Stomach (tissue), 9 donors: ENCODE results near the gene KDM4B. TPM values are rescaled to one million over a fixed set of nuclear protein-coding genes. Genes with fewer than 3 reads are reported as not detected.

Experiments used
- DNase-seq, 2 donors: peaks; one replicate each; pipeline versions ENCODE4 v3.0.0 to v3.0.0-alpha.2; 2013 to 2019
- H3K27ac ChIP-seq, 5 donors: fragments of 200-600 bp in 4 of 5; sonication (generic) in 4 of 5; one replicate each; pipeline ENCODE4 v1.5.1; 2013 to 2019; ENCODE audit warnings: mild to moderate bottlenecking in 1 of 5, moderate library complexity in 1 of 5
- H3K27me3 ChIP-seq, 3 donors: fragments of 200-600 bp; sonication (generic); one replicate each; pipeline ENCODE4 v1.5.1; 2017 to 2019; ENCODE audit warnings: mixed run types in 1 of 3
- H3K36me3 ChIP-seq, 4 donors: fragments of 200-600 bp; sonication (generic); 1 replicate in 3 of 4; 2 replicates in 1 of 4; pipeline ENCODE4 v1.5.1; 2016 to 2019
- H3K4me1 ChIP-seq, 4 donors: fragments of 200-600 bp; sonication (generic); one replicate each; pipeline ENCODE4 v1.5.1; 2016 to 2019
- H3K4me3 ChIP-seq, 4 donors: fragments of 200-600 bp; sonication (generic) in 3 of 4; one replicate each; pipeline ENCODE4 v1.5.1; 2016 to 2019; ENCODE audit warnings: mild to moderate bottlenecking in 1 of 4
- H3K9me3 ChIP-seq, 4 donors: fragments of 200-600 bp; sonication (generic); one replicate each; pipeline ENCODE4 v1.5.1; 2016 to 2019
- CTCF ChIP-seq, 7 experiments: fragments of 450-650 bp in 4 of 7; fragments of 200-600 bp in 3 of 7; sonication (generic) in 3 of 7; IDR thresholded peaks; one replicate each; pipeline ENCODE4 v1.5.1; 2016 to 2019; ENCODE audit warnings: antibody characterized with exemption in 7 of 7, control low read depth in 2 of 7, mild to moderate bottlenecking in 1 of 7
- EP300 ChIP-seq: sonication (generic); formaldehyde crosslinking; IDR thresholded peaks from one replicate; pipeline ENCODE4 v1.6.1; 2017; ENCODE audit warnings: antibody characterized with exemption
- POLR2A ChIP-seq, 4 donors: fragments of 450-650 bp; IDR thresholded peaks; one replicate each; pipeline ENCODE4 v1.6.1; 2016; ENCODE audit warnings: antibody characterized with exemption in 4 of 4, control low read depth in 2 of 4, mild to moderate bottlenecking in 1 of 4, moderate library complexity in 1 of 4
- POLR2AphosphoS5 ChIP-seq, 3 donors: sonication (generic); formaldehyde crosslinking; IDR thresholded peaks; one replicate each; pipeline ENCODE4 v1.6.1; 2016; ENCODE audit warnings: antibody characterized with exemption in 3 of 3
- WGBS, 5 donors: extraction: QIAGEN DNeasy Blood & Tissue Kit in 3 of 5; methylation state at CpG; one replicate each; pipeline versions ENCODE4 v1.1.5 to v1.1.7; 2013 to 2018; 5-methylcytosine and 5-hydroxymethylcytosine counted together
- intact Hi-C: fragments of 100-400 bp; cut with DNase I; formaldehyde crosslinking; loops from one replicate; pipeline ENCODE4 v1.15.1; 2023; ENCODE audit warnings: low total_unique reads
- polyA plus RNA-seq, 3 donors: library from polyadenylated mRNA; stranded (reverse); fragments of 200-250 nt; gene quantifications; one replicate each; pipeline ENCODE4 v1.2.3, GENCODE V29; 2013
- total RNA-seq, 5 donors: library from RNA; depleted of rRNA; stranded (reverse); fragments of >200 nt; gene quantifications; one replicate each; pipeline versions ENCODE4 v1.1.0 to v1.2.3, GENCODE V29; 2014 to 2016
- donor health status: healthy with polysubstance abuse.
- donor health status: Bipolar disorder and iron deficiency.
- donor health status: healthy.

The KDM4B gene
- total and polyA plus RNA-seq, 8 donors: 5.2 to 202 (median 29.4) TPM

GRCh38 chr19:5106971-5107370 is 138.1 kb downstream of the KDM4B start:
- 88 to 96% (median 94%) methylated on average over 14 to 19 of the region's 19 CpGs for WGBS, 5 donors
- no peak overlapping the region for H3K4me3 ChIP-seq
- peaks cover 13 to 74% (median 65%) of the 10 kb centered on the region in 4 donors for H3K36me3 ChIP-seq
- H3K9me3 ChIP-seq: no peaks in the 10 kb centered on the region
- H3K27me3 ChIP-seq: no peaks in the 10 kb centered on the region
- DNase-seq: no peak
- H3K27ac ChIP-seq: no peak overlapping the region
- intact Hi-C loops: no loop called here
- TF ChIP-seq POLR2AphosphoS5 (IDR thresholded peaks at IDR 0.05): no peak
- TF ChIP-seq EP300: no peak
- no peak for TF ChIP-seq CTCF (IDR thresholded peaks at IDR 0.05)
- no peak for TF ChIP-seq POLR2A (IDR thresholded peaks at IDR 0.05)
- peaks cover 13 to 35% (median 21%) of the 10 kb centered on the region in 4 donors for H3K4me1 ChIP-seq

- H3K9me3 ChIP-seq: no peaks in the 10 kb centered on the region
- no peak for TF ChIP-seq CTCF (IDR thresholded peaks at IDR 0.05)
- TF ChIP-seq POLR2A (IDR thresholded peaks at IDR 0.05): no peak
- TF ChIP-seq POLR2AphosphoS5 (IDR thresholded peaks at IDR 0.05): no peak
- no peak for TF ChIP-seq EP300
- peaks cover 13 to 29% (median 17%) of the 10 kb centered on the region in 4 donors for H3K4me1 ChIP-seq
- no peak overlapping the region for H3K4me3 ChIP-seq
- 78 to 90% (median 86%) methylated on average over 15 to 21 of the region's 21 CpGs for WGBS, 5 donors
- intact Hi-C loops: no loop called here
- no peak for DNase-seq
- no peak overlapping the region for H3K27ac ChIP-seq
- no peaks in the 10 kb centered on the region for H3K27me3 ChIP-seq
- peaks cover 19 to 80% (median 72%) of the 10 kb centered on the region in 4 donors for H3K36me3 ChIP-seq
Observed at GRCh38 chr19:5107432-5108122, 138.7 kb downstream of the KDM4B start.

- peaks cover 25 to 86% (median 77%) of the 10 kb centered on the region in 4 donors for H3K36me3 ChIP-seq
- 89 to 92% (median 91%) methylated on average over 11 to 12 of the region's 12 CpGs for WGBS, 5 donors
- peaks cover 7 to 24% (median 11%) of the 10 kb centered on the region in 4 donors for H3K4me1 ChIP-seq
- TF ChIP-seq CTCF (IDR thresholded peaks at IDR 0.05): no peak
- no peak for TF ChIP-seq POLR2AphosphoS5 (IDR thresholded peaks at IDR 0.05)
- no peak for TF ChIP-seq POLR2A (IDR thresholded peaks at IDR 0.05)
- TF ChIP-seq EP300: no peak
- DNase-seq: no peak
- no peak overlapping the region for H3K4me3 ChIP-seq
- H3K27ac ChIP-seq: no peak overlapping the region
- intact Hi-C loops: no loop called here
- no peaks in the 10 kb centered on the region for H3K9me3 ChIP-seq
- no peaks in the 10 kb centered on the region for H3K27me3 ChIP-seq
Observed at GRCh38 chr19:5108123-5108596, 139.2 kb downstream of the KDM4B start.

GRCh38 chr19:5108866-5109265 is 140.0 kb downstream of the KDM4B start:
- Histone ChIP-seq H3K4me3 (no peak overlapping the region), H3K27ac (no peak overlapping the region), H3K4me1 (peaks cover under 1 to 22% (median 7%) of the 10 kb centered on the region in 4 donors), H3K36me3 (peaks cover 26 to 89% (median 83%) of the 10 kb centered on the region in 4 donors), H3K9me3 (no peaks in the 10 kb centered on the region), H3K27me3 (no peaks in the 10 kb centered on the region)
- intact Hi-C loops: no loop called here
- no peak for TF ChIP-seq EP300
- no peak for TF ChIP-seq CTCF (IDR thresholded peaks at IDR 0.05)
- 91 to 95% (median 93%) methylated on average over 13 of the region's 13 CpGs for WGBS, 5 donors
- DNase-seq: no peak
